C4-2B (cell line): ENCODE data around the gene PRODH.
"Not testable (repeated sequence)": the region's sequence is repeated elsewhere in the genome, so short reads cannot be mapped to it uniquely, and the experiment has no call there.

Experiments
- H3K27ac ChIP-seq: fragments of 450-650 bp; 2 replicates; pipeline ENCODE4 v1.5.1; 2017
- CTCF ChIP-seq: fragments of 450-650 bp; conservative IDR thresholded peaks from 2 replicates; pipeline ENCODE4 v1.5.1; 2017; ENCODE audit warnings: mild to moderate bottlenecking
- ZFX ChIP-seq: fragments of 450-650 bp; IDR thresholded peaks from 2 replicates; pipeline ENCODE4 v1.6.1; 2017

Gene PRODH

GRCh38 chr22:18970948-18971315, 34.8 kb upstream of the PRODH start:
- TF ChIP-seq ZFX (no peak), CTCF (no peak)
- H3K27ac ChIP-seq, result peak overlapping the region; percentile 17; the same call in 1 of the 2 replicates

GRCh38 chr22:18970176-18970947, 34.3 kb upstream of the PRODH start:
- peak overlapping the region; percentile 17; the same call in 1 of the 2 replicates for H3K27ac ChIP-seq
- TF ChIP-seq CTCF, result no peak
- peak; percentile 66; the same call in 1 of the 2 replicates for TF ChIP-seq ZFX

GRCh38 chr22:18969158-18969942, 33.3 kb upstream of the PRODH start:
- H3K27ac ChIP-seq, result not testable (repeated sequence)

- H3K27ac ChIP-seq, result no peak overlapping the region
- no peak for TF ChIP-seq CTCF
- no peak for TF ChIP-seq ZFX
These were observed 32.1 kb upstream of the PRODH start for GRCh38 chr22:18968011-18968749.

- not testable (repeated sequence) for H3K27ac ChIP-seq
These were observed 31.4 kb upstream of the PRODH start for GRCh38 chr22:18967391-18968010.

GRCh38 chr22:18966748-18967147, 30.7 kb upstream of the PRODH start:
- no peak for TF ChIP-seq CTCF
- no peak for TF ChIP-seq ZFX
- no peak overlapping the region for H3K27ac ChIP-seq

GRCh38 chr22:18965526-18966421, 29.7 kb upstream of the PRODH start:
- no peak overlapping the region for H3K27ac ChIP-seq
- TF ChIP-seq ZFX, result no peak
- no peak for TF ChIP-seq CTCF

GRCh38 chr22:18964501-18965265, 28.6 kb upstream of the PRODH start:
- H3K27ac ChIP-seq, result not testable (repeated sequence)

- H3K27ac ChIP-seq, result not testable (repeated sequence)
These were observed 28.0 kb upstream of the PRODH start for GRCh38 chr22:18964051-18964450.
